Measurements from ENCODE around the gene CSRP3.

DNA sequence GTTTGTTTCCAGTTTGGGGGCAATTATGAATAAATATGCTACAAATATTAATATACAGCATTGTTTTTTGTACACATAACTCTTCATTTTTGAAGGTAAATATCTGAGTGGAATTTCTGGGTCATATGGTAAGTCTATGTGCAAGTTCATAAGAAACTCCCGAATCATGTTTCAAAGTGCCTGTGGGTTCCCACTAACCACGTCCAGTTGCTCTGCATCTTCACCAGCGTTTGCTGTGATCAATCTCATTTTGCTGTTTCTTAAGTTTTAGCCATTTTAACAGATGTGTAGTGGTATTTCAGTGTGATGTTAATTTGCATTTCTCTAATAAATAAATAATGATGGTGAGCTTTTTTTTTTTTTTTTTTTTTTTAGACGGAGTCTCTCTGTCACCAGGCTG lies 14.2 kb upstream of the CSRP3 start:
- TF ChIP-seq, protein P1, sequence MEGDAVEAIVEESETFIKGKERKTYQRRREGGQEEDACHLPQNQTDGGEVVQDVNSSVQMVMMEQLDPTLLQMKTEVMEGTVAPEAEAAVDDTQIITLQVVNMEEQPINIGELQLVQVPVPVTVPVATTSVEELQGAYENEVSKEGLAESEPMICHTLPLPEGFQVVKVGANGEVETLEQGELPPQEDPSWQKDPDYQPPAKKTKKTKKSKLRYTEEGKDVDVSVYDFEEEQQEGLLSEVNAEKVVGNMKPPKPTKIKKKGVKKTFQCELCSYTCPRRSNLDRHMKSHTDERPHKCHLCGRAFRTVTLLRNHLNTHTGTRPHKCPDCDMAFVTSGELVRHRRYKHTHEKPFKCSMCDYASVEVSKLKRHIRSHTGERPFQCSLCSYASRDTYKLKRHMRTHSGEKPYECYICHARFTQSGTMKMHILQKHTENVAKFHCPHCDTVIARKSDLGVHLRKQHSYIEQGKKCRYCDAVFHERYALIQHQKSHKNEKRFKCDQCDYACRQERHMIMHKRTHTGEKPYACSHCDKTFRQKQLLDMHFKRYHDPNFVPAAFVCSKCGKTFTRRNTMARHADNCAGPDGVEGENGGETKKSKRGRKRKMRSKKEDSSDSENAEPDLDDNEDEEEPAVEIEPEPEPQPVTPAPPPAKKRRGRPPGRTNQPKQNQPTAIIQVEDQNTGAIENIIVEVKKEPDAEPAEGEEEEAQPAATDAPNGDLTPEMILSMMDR (IDR thresholded peaks at IDR 0.05; ENCODE audit: poor library complexity, severe bottlenecking): no peak
- TF ChIP-seq EZH2 (IDR thresholded peaks at IDR 0.05; ENCODE audit: borderline replicate concordance, insufficient read depth, low read length, poor library complexity, severe bottlenecking) (no peak), SMC3 (conservative IDR thresholded peaks at IDR 0.05; ENCODE audit: poor library complexity) (no peak), POLR2AphosphoS5 (IDR thresholded peaks at IDR 0.05) (no peak)
